GM12873 (cell line): ENCODE results near the gene CD300LG.

Source experiments
- TF ChIP-seq, protein P1 (sequence below): IDR thresholded peaks from 2 replicates; pipeline ENCODE4 v1.5.1; 2012; ENCODE audit warnings: low read depth, mild to moderate bottlenecking, moderate library complexity, low read length, control low read depth; ENCODE audit not compliant: insufficient read depth; ENCODE audit errors: missing control alignments

Gene CD300LG

DNA sequence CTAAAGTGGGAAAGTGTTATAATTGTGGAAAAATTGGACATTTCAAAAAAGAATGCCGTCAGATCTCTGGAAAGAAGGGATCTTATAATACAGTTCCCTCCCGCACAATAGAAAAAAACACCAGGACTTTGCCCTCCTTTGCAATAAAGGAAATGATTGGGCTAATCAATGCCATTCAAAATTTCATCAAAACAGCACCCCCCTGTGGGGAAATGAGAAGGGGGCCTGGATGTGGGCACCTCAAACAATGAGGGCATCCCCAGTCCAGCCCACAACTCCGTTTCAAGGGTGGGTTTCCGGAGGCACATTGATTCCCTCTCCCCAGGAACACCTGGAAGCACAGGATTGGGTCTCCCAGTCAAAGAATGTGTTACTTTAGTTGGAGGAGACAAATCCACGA lies 26.1 kb downstream of the CD300LG start:
- TF ChIP-seq, protein P1, sequence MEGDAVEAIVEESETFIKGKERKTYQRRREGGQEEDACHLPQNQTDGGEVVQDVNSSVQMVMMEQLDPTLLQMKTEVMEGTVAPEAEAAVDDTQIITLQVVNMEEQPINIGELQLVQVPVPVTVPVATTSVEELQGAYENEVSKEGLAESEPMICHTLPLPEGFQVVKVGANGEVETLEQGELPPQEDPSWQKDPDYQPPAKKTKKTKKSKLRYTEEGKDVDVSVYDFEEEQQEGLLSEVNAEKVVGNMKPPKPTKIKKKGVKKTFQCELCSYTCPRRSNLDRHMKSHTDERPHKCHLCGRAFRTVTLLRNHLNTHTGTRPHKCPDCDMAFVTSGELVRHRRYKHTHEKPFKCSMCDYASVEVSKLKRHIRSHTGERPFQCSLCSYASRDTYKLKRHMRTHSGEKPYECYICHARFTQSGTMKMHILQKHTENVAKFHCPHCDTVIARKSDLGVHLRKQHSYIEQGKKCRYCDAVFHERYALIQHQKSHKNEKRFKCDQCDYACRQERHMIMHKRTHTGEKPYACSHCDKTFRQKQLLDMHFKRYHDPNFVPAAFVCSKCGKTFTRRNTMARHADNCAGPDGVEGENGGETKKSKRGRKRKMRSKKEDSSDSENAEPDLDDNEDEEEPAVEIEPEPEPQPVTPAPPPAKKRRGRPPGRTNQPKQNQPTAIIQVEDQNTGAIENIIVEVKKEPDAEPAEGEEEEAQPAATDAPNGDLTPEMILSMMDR, result no peak

DNA sequence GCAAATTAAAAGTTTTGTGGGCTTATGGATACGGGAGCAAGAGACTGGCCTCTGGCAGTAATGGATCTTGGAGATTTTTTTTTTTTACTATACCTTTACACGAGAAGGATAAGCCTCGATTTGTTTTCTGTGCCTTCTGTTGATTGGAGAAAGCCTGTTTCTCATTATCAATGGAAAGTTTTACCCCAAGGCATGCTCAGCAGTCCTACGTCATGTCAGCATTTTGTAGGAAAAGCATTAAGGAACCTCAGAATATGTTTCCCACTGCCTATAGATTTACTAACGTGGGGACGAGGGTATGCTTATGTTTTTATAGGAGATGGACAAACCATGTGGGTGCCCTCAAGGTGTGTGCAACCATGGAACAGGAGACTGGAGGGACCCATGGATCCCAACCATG lies 26.8 kb downstream of the CD300LG start:
- TF ChIP-seq, protein P1, result no peak

DNA sequence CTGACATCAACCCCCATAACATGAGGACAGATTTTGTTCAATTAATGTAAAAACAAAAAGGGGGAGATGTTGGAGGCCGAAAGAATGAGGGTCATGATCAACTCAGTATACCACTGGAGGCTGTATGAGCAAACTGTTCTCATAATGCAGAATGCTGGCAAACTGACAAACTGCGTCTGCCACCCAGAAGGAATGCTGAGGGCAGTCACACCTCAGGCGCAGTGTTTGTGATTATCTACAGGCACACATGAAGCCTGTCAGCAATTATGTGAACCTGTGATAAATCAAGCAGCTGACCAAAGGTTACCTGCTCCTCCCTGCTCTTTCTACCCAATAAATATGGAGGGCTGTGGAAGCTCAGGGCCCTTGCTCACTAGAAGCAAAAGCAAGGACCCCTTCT lies 27.3 kb downstream of the CD300LG start:
- TF ChIP-seq, protein P1, result no peak

DNA sequence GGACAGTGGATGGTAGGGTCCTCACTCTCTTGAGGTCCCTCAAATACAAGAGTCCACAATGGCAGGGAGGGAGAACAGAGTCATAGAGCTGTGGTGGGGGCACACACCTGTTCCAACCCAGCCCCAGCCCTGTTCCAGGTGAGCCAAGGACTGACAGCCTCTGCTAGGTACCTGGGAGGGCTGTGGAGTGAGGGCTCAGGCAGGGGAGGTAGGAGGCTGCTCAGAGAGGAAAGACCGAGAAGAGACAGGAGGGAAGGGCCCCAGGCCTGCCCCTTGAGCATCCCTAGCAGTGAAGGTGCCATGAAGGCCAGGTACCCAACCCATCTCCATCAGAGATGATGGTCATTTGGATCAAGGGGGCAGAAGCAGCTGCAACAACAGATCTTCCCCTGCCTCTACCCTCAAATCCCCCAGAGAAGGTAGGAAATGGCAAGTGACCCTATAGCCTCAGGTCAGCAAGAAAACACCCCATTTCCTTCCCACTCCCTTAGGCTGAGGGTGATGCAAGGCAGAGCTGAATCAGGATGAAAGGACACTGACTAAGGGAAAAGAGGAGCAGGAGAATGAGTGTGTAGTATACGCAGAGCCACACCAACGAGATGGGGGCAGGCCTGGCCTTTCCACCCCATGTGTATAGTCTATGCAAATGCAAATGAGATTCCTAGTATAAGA lies 28.6 kb downstream of the CD300LG start:
- TF ChIP-seq, protein P1, result no peak

DNA sequence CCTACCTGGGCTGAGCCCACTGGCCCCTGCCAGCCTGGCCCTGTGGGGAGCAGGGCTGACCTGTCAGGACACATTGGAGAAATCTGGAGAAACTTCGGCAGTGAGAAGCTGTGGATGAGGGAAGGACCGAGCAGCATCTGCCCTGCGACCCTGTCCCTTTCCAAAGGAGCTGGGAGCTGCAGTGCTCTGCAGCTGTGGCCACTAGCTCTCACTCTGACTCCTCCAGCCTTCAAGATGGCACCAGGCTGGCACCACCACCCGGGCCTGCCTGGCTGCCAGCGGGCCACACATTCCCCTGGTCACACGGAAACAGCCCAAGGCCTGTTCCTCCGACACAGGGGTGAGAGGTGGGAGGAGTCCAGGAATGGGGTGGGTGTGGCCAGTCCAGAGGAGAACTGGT lies 30.1 kb downstream of the CD300LG start:
- TF ChIP-seq, protein P1, result no peak

DNA sequence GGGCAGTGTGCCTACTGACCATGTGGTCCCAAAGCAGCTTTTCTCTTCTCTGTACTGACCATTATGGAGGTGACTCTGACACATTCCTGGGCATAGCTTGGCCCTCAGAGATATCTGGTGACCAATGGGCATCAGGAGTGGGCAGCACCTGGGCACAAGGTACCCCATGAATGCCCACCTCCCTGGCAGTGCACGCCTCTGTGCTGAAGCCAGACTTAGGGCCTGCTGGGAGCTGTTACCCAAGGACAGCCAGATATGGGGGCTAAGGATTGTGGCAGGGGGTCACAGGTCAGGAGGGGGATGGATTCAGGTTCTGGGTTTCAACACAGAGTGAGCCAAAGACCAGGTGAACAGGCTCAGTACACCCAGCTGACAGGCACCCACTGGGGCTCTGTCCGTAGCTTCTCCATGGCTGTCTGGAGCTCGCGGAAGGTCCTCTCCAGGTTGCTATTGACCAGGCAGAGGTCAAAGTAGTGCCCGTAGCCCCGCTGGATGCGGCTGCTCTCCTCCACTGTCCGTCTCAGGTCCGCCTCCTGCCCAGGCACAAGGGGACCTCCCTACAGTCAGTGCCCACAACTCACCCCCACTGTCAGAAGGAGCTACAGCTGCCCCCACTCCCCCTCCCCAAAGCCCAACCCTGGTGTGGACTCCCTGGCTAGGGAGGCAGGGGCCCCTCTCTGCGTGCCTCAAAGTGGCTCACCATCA lies 30.6 kb downstream of the CD300LG start:
- TF ChIP-seq, protein P1, result no peak

DNA sequence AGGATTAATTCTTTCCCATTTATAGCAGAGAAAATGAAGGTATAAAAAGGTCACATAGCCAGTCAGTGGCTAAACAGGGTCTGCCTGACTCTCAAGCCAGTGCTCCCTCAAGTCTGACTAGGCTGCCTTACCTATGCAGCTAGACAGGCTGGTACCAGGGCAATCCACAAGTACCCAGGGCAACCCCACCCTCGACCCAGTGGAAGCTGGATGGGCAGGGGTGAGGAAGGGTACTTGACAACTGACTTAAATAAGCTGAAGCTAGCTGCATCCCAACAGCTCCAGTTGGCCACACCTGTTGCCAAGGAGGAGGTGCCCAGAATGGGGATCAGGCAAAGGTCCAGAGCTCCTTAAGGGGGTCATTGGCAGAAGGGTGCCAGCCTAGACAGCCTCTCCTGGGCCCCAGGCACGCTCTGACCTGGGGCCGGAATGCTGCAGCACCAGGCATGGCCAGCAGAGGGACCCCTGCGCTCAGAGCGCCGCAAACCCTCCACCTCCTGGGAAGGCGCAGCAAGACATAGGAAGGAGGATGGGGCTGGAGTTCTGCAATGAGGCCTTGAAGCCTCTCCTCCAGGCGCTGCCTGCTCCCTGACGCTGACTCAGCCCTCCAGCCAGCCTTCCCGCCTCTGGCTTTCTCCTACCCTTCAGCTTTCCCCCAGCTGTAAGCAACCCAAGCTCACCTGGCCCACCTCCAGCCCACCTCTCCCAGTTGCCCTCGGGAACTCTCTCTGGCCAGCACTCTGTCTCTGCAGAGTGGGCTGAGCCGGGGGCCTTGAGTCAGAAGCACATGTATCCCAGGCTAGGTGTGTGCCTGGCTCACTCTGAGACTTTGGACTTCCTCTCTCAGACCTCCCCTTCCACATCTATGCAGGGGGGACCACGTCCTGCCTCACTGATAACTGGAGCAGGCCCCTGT lies 31.5 kb downstream of the CD300LG start:
- TF ChIP-seq, protein P1, result peak; percentile 99
